Activated T-helper 2 cell treated with anti-CD3 and anti-CD28 coated beads, Interferon-gamma antibody, Interleukin-2, Interleukin-4, amounts not matched to agents 10 μg/mL and 5 μg/mL and 100 μg/mL, durations not matched to agents 14 hours and 24 hours and 36 hours (primary cell): Measurements from ENCODE around the gene IQCF2. TPM values are rescaled to one million over a fixed set of nuclear protein-coding genes. Genes with fewer than 3 reads are reported as not detected.

Experiments
- DNase-seq: peaks from one replicate; pipeline ENCODE4 v3.0.0; 2021; ENCODE audit warnings: low spot score
- H3K27ac Mint-ChIP-seq: one replicate; pipeline ENCODE4 v1.8.0; 2021; ENCODE audit warnings: mixed read lengths
- H3K27me3 Mint-ChIP-seq: one replicate; pipeline ENCODE4 v1.8.0; 2021; ENCODE audit warnings: low read depth, mixed read lengths
- H3K36me3 Mint-ChIP-seq: one replicate; pipeline ENCODE4 v1.8.0; 2021; ENCODE audit warnings: low read depth, mixed read lengths
- H3K4me1 Mint-ChIP-seq: one replicate; pipeline ENCODE4 v1.8.0; 2021; ENCODE audit warnings: low read depth, mixed read lengths
- H3K4me3 Mint-ChIP-seq: one replicate; pipeline ENCODE4 v1.8.0; 2021; ENCODE audit warnings: low read depth, mild to moderate bottlenecking, moderate library complexity, mixed read lengths
- H3K9me3 Mint-ChIP-seq: one replicate; pipeline ENCODE4 v1.8.0; 2021; ENCODE audit warnings: mixed read lengths
- intact Hi-C: fragments of 100-400 bp; cut with micrococcal nuclease; formaldehyde crosslinking; loops from one replicate; pipeline ENCODE4 v1.15.1; 2023
- total RNA-seq: library from RNA; stranded (reverse); gene quantifications from 2 replicates; pipeline ENCODE4 v1.2.3, GENCODE V29; 2022

Gene IQCF2
- not detected in 2 replicates for total RNA-seq

DNA sequence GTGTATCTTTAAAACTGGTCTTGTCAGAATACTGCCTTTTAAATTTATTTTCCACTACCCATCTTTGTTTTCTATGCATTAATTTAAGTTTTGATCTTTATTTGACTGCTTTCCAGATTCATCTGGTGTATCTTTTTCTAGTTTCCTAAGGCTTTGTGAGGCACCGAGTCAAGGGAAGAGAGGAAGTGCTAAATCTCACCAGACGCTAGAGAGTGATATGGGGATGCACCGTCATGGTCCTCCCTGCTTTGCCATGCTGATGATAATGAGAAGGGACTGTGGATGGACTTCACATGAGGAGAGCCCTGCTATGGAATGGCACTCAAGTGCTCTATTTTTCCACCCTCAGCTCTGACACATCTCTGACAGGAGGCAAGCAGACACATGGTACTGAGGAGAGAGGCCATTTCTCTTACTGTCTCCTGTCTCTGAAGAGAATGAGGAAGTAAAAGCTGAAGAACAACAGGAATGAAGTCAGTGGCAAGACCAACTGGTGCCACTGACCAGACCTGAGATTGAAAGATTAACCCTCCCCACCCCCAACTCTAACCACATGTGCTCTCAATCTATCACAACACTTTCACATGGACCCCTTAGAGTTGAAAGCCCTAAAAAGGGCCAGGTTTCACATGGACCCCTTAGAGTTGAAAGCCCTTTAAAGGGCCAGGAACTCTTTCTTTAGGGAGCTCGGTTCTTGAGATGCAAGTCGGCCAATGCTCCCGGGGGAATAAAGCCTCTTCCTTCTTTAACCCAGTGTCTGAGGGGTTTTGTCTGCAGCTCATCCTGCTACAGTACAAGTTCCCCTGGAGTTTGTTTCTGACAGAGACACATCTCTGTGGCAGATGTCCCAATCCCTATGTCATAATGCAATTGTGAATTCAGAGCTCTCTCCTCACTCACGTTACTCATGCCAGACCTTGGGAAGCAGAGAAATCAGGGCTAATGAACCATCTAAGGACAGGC is at the start of gene IQCF2:
IQCF2 (plus strand) TSS at position 913 of the 963 bp plus-strand sequence. CDS start 52 bp downstream, outside the sequence.
- intact Hi-C loops: no loop called here
- no peak for DNase-seq
- H3K27ac Mint-ChIP-seq: no peak within 1 kb of the TSS
- H3K36me3 Mint-ChIP-seq: no peaks in the 10 kb centered on the region
- peaks cover 8% of the 10 kb centered on the region for H3K27me3 Mint-ChIP-seq
- no peaks in the 10 kb centered on the region for H3K9me3 Mint-ChIP-seq
- no peaks in the 10 kb centered on the region for H3K4me1 Mint-ChIP-seq
- no peak within 1 kb of the TSS for H3K4me3 Mint-ChIP-seq

DNA sequence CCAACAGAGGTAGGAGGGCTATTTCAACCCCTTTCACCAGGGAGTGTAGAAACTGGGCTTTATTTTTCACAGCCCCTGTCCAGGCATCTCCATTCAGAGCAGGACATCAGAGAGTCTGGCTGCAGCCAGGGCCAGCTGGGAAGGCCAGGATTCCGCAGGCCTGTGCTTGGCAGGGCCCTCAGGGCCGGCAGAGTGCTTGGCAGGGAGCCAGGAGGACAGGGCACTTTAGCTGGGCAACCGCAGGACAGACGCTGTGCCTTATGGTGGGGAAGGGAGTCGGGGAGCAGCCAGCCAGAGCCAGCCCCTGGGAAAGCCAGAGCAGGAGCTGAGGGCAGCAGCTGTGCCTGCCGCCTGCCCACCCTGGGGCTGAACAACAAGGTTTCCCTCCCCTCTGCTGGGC is 47.9 kb upstream of the IQCF2 start:
- no peak for DNase-seq
- peaks cover 17% of the 10 kb centered on the region for H3K27me3 Mint-ChIP-seq
- H3K36me3 Mint-ChIP-seq: no peaks in the 10 kb centered on the region
- H3K4me1 Mint-ChIP-seq: no peaks in the 10 kb centered on the region
- no peaks in the 10 kb centered on the region for H3K9me3 Mint-ChIP-seq
- H3K4me3 Mint-ChIP-seq: no peak overlapping the region
- intact Hi-C loops: no loop called here
- H3K27ac Mint-ChIP-seq: no peak overlapping the region

DNA sequence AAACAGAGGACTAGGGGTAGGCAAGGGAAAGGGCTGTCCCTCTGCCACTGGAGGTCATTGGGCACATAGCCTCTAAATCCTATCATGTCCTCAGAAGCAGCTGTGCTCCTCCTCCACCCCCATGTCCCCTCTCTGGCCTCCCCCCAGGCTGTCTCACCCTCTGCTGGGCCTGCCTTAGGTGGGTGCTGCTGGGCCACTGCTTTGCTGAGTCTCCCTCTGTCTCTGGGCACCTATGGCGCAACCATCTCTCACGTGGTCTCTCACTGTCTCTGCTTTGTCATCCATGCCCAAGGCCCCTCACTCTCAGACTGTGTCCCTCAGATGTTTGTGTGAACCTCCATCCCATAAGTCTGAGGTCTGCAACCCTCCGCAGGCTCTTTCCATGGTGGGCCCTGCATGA is 47.4 kb upstream of the IQCF2 start:
- no peak for DNase-seq
- Mint-ChIP-seq H3K4me3 (no peak overlapping the region), H3K4me1 (no peaks in the 10 kb centered on the region), H3K27me3 (peaks cover 15% of the 10 kb centered on the region), H3K36me3 (no peaks in the 10 kb centered on the region), H3K9me3 (no peaks in the 10 kb centered on the region), H3K27ac (no peak overlapping the region)
- intact Hi-C loops: no loop called here

DNA sequence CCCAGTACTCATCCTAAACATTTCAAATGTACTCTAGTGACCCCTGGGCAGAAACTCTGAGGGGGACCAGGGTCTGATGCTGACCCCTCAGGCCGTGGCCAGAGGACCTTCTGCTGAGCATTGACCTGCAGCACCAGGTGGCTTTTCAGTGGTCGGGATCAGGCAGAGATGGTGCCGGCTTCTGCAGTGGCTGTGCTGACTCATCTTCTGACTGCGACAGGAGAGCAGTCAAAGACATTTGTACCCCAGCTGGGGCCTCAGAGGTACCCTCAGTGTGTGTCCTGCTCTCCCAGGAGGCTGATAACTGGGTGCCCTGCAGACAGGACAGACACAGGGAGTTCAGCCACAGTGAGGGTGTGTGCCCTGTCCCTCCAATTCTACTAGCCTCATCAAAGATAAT is 45.8 kb upstream of the IQCF2 start:
- H3K4me3 Mint-ChIP-seq: no peak overlapping the region
- peaks cover 15% of the 10 kb centered on the region for H3K27me3 Mint-ChIP-seq
- no peak overlapping the region for H3K27ac Mint-ChIP-seq
- H3K36me3 Mint-ChIP-seq: no peaks in the 10 kb centered on the region
- H3K9me3 Mint-ChIP-seq: no peaks in the 10 kb centered on the region
- no peak for DNase-seq
- intact Hi-C loops: no loop called here
- no peaks in the 10 kb centered on the region for H3K4me1 Mint-ChIP-seq

- H3K4me1 Mint-ChIP-seq: peaks cover 2% of the 10 kb centered on the region
- DNase-seq: no peak
- H3K4me3 Mint-ChIP-seq: no peak overlapping the region
- H3K9me3 Mint-ChIP-seq: peaks cover 2% of the 10 kb centered on the region
- no peak overlapping the region for H3K27ac Mint-ChIP-seq
- no peaks in the 10 kb centered on the region for H3K36me3 Mint-ChIP-seq
- H3K27me3 Mint-ChIP-seq: peaks cover 15% of the 10 kb centered on the region
- intact Hi-C loops: no loop called here
These were observed 44.7 kb upstream of the IQCF2 start for GRCh38 chr3:51816723-51817122.

GRCh38 chr3:51817375-51817774 is 44.0 kb upstream of the IQCF2 start:
- intact Hi-C loops: no loop called here
- Mint-ChIP-seq H3K27ac (no peak overlapping the region), H3K27me3 (peaks cover 13% of the 10 kb centered on the region), H3K9me3 (peaks cover 4% of the 10 kb centered on the region), H3K36me3 (no peaks in the 10 kb centered on the region), H3K4me1 (peaks cover 2% of the 10 kb centered on the region), H3K4me3 (no peak overlapping the region)
- no peak for DNase-seq

DNA sequence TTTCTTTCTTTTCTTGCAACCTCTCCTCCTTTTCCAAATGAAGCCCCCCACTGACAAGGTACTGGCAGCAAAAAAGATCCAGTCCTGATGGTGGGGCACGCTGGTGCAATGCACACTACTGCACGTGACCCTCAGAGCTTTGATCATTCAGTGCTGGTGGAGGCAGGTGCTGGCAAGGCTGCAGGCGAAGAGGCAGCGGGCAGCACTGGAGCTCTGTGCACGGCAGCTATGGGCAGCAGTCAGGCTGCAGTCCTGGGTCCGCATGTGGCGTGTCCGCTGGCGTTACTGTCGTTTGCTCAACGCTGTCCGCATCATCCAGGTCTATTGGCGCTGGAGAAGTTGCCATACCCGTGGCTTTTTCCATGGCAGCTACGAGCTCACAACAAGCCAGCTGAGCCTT is 42.3 kb upstream of the IQCF2 start:
- no peak for DNase-seq
- peaks cover 4% of the 10 kb centered on the region for H3K9me3 Mint-ChIP-seq
- H3K4me3 Mint-ChIP-seq: no peak overlapping the region
- intact Hi-C loops: no loop called here
- peaks cover 14% of the 10 kb centered on the region for H3K27me3 Mint-ChIP-seq
- no peaks in the 10 kb centered on the region for H3K36me3 Mint-ChIP-seq
- H3K27ac Mint-ChIP-seq: no peak overlapping the region
- H3K4me1 Mint-ChIP-seq: peaks cover 7% of the 10 kb centered on the region

GRCh38 chr3:51819709-51820406 is 41.6 kb upstream of the IQCF2 start:
- H3K4me3 Mint-ChIP-seq: no peak overlapping the region
- H3K9me3 Mint-ChIP-seq: peaks cover 4% of the 10 kb centered on the region
- H3K27ac Mint-ChIP-seq: no peak overlapping the region
- no peak for DNase-seq
- intact Hi-C loops: no loop called here
- H3K36me3 Mint-ChIP-seq: no peaks in the 10 kb centered on the region
- peaks cover 7% of the 10 kb centered on the region for H3K4me1 Mint-ChIP-seq
- H3K27me3 Mint-ChIP-seq: peaks cover 15% of the 10 kb centered on the region

GRCh38 chr3:51828297-51828696 is 33.1 kb upstream of the IQCF2 start:
- peaks cover 5% of the 10 kb centered on the region for H3K27me3 Mint-ChIP-seq
- H3K4me3 Mint-ChIP-seq: no peak overlapping the region
- intact Hi-C loops: no loop called here
- DNase-seq: no peak
- H3K9me3 Mint-ChIP-seq: peaks cover 20% of the 10 kb centered on the region
- no peak overlapping the region for H3K27ac Mint-ChIP-seq
- no peaks in the 10 kb centered on the region for H3K36me3 Mint-ChIP-seq
- H3K4me1 Mint-ChIP-seq: peaks cover 3% of the 10 kb centered on the region

- Mint-ChIP-seq H3K27ac (no peak overlapping the region), H3K27me3 (peaks cover 14% of the 10 kb centered on the region), H3K9me3 (peaks cover 20% of the 10 kb centered on the region), H3K4me3 (no peak overlapping the region), H3K4me1 (no peaks in the 10 kb centered on the region), H3K36me3 (no peaks in the 10 kb centered on the region)
- DNase-seq: no peak
- intact Hi-C loops: no loop called here
These were observed 31.1 kb upstream of the IQCF2 start for GRCh38 chr3:51830345-51830744.

DNA sequence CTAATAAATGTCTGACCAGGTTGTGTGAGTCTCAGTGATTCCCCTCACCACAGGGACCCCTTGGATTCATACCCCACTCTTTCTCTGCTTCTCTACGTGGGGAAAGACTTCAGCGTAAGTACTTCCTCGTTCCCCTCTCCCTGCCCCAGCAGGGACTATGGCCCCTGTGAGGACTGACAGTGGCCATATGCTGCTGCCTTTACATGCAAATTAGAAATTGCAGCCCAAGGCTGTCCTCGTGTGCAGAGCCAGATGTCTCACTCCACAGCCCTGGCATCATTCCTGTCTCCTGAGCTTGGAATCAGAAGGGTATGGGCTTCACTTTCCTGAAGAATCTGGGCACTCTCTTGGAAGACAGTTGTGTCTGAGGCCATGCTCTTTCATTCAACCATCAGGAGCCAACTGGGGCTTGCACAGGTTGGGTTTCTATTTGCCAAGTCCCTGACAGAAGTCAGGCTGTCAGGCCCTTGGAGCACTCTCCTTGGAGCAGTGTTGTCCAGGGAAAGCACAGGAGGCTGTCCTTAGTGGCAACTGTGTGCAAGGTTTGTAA is 30.5 kb upstream of the IQCF2 start:
- H3K9me3 Mint-ChIP-seq: peaks cover 20% of the 10 kb centered on the region

DNA sequence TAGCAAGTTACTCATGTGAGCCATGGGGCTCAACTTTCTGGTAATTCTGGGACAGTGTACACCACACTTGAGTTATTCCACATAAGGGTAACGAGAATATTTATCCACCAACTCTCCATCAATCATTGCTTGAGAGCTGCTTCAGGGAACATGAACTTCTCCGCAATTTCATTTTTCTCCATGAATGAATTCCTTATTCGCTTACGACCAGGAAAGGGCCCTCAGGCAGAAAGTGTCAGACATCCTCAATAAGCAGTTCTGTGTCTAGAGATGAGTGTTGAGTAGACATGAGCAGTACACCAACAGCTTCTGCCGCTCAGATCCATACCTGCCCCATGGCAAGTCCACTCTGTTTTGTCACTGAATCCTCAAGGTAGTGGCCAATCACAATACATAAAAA is 24.8 kb upstream of the IQCF2 start:
- no peak overlapping the region for H3K4me3 Mint-ChIP-seq
- H3K27me3 Mint-ChIP-seq: peaks cover 16% of the 10 kb centered on the region
- no peak overlapping the region for H3K27ac Mint-ChIP-seq
- intact Hi-C loops: no loop called here
- no peaks in the 10 kb centered on the region for H3K9me3 Mint-ChIP-seq
- no peaks in the 10 kb centered on the region for H3K4me1 Mint-ChIP-seq
- no peak for DNase-seq
- H3K36me3 Mint-ChIP-seq: no peaks in the 10 kb centered on the region

More for the DNA sequence above, 30.5 kb upstream of the IQCF2 start:
- Mint-ChIP-seq H3K4me1 (no peaks in the 10 kb centered on the region), H3K27ac (no peak overlapping the region), H3K4me3 (no peak overlapping the region), H3K27me3 (peaks cover 14% of the 10 kb centered on the region), H3K36me3 (no peaks in the 10 kb centered on the region)
- intact Hi-C loops: no loop called here
- no peak for DNase-seq

GRCh38 chr3:51845129-51845528 is 16.3 kb upstream of the IQCF2 start:
- Mint-ChIP-seq H3K4me3 (no peak overlapping the region), H3K27ac (no peak overlapping the region), H3K4me1 (no peaks in the 10 kb centered on the region), H3K9me3 (peaks cover 6% of the 10 kb centered on the region), H3K27me3 (peaks cover 36% of the 10 kb centered on the region), H3K36me3 (no peaks in the 10 kb centered on the region)
- no peak for DNase-seq
- intact Hi-C loops: no loop called here
